Liver (tissue), 9 donors: Measurements from ENCODE around the gene HSD3B7. TPM values are rescaled to one million over a fixed set of nuclear protein-coding genes. Genes with fewer than 3 reads are reported as not detected.

ENCODE experiments used
- DNase-seq: peaks from one replicate; pipeline ENCODE4 v3.0.0-alpha.2; 2017; ENCODE audit warnings: low spot score
- H3K27ac ChIP-seq, 2 donors: one replicate each; pipeline ENCODE4 v1.7.0; 2013; ENCODE audit warnings: inconsistent platforms in 2 of 2, low read length in 2 of 2, control low read depth in 1 of 2, low read depth in 1 of 2, mild to moderate bottlenecking in 1 of 2
- H3K27me3 ChIP-seq, 4 donors: one replicate each; pipeline versions ENCODE4 v1.6.1 to v1.7.0; 2013; ENCODE audit warnings: low read length in 3 of 4, inconsistent platforms in 1 of 4, mild to moderate bottlenecking in 1 of 4, moderate library complexity in 1 of 4; ENCODE audit not compliant: control insufficient read depth in 4 of 4, insufficient read depth in 4 of 4
- H3K36me3 ChIP-seq, 4 donors: one replicate each; pipeline versions ENCODE4 v1.6.1 to v1.7.0; 2013; ENCODE audit warnings: low read length in 3 of 4, mild to moderate bottlenecking in 3 of 4, low read depth in 1 of 4, moderate library complexity in 1 of 4; ENCODE audit not compliant: control insufficient read depth in 4 of 4, insufficient read depth in 3 of 4
- H3K4me1 ChIP-seq, 4 donors: one replicate each; pipeline versions ENCODE4 v1.6.1 to v1.7.0; 2013; ENCODE audit warnings: low read length in 3 of 4, mild to moderate bottlenecking in 3 of 4, moderate library complexity in 1 of 4; ENCODE audit not compliant: control insufficient read depth in 4 of 4, insufficient read depth in 4 of 4
- H3K4me3 ChIP-seq, 3 donors: one replicate each; pipeline versions ENCODE4 v1.6.1 to v1.7.0; 2013; ENCODE audit warnings: low read length in 3 of 3, control low read depth in 1 of 3, low read depth in 1 of 3, mild to moderate bottlenecking in 1 of 3
- H3K9ac ChIP-seq, 2 donors: one replicate each; pipeline ENCODE4 v1.7.0; 2013; ENCODE audit warnings: low read length in 2 of 2, mild to moderate bottlenecking in 2 of 2, moderate library complexity in 2 of 2, control low read depth in 1 of 2, low read depth in 1 of 2
- H3K9me3 ChIP-seq, 4 donors: one replicate each; pipeline versions ENCODE4 v1.6.1 to v1.7.0; 2013; ENCODE audit warnings: low read length in 3 of 4; ENCODE audit not compliant: control insufficient read depth in 4 of 4
- ATF3 ChIP-seq: IDR thresholded peaks from 2 replicates; pipeline ENCODE4 v1.6.1; 2016; ENCODE audit warnings: antibody characterized with exemption
- CTCF ChIP-seq: fragments of 150-350 bp; IDR thresholded peaks from 2 replicates; pipeline ENCODE4 v1.5.1; 2017; ENCODE audit warnings: improper control_type of control experiment, low read depth, low read length; ENCODE audit not compliant: missing input control
- FOXA1 ChIP-seq: IDR thresholded peaks from 2 replicates; pipeline ENCODE4 v1.6.1; 2016; ENCODE audit warnings: antibody characterized with exemption
- FOXA2 ChIP-seq: IDR thresholded peaks from 2 replicates; pipeline ENCODE4 v1.6.1; 2016; ENCODE audit warnings: antibody characterized with exemption
- GABPA ChIP-seq, 2 donors: IDR thresholded peaks in 1 of 2; conservative IDR thresholded peaks in 1 of 2; 2 replicates each; pipeline ENCODE4 v1.6.1; 2016; ENCODE audit warnings: antibody characterized with exemption in 2 of 2, mild to moderate bottlenecking in 1 of 2, moderate library complexity in 1 of 2
- HNF4A ChIP-seq, 2 donors: conservative IDR thresholded peaks; 2 replicates each; pipeline ENCODE4 v1.6.1; 2016; ENCODE audit warnings: antibody characterized with exemption in 2 of 2, mild to moderate bottlenecking in 2 of 2
- HNF4G ChIP-seq: IDR thresholded peaks from 2 replicates; pipeline ENCODE4 v1.6.1; 2016; ENCODE audit warnings: antibody characterized with exemption
- JUND ChIP-seq, 2 donors: IDR thresholded peaks; 2 replicates each; pipeline ENCODE4 v1.6.1; 2016; ENCODE audit warnings: antibody characterized with exemption in 2 of 2
- MAX ChIP-seq: IDR thresholded peaks from 2 replicates; pipeline ENCODE4 v1.6.1; 2016; ENCODE audit warnings: antibody characterized with exemption
- NR2F2 ChIP-seq: IDR thresholded peaks from 2 replicates; pipeline ENCODE4 v1.6.1; 2016; ENCODE audit warnings: antibody characterized with exemption
- RAD21 ChIP-seq, 2 donors: IDR thresholded peaks; 2 replicates each; pipeline ENCODE4 v1.6.1; 2016; ENCODE audit warnings: antibody characterized with exemption in 2 of 2, mild to moderate bottlenecking in 2 of 2
- REST ChIP-seq: IDR thresholded peaks from 2 replicates; pipeline ENCODE4 v1.6.1; 2016; ENCODE audit warnings: antibody characterized with exemption, mild to moderate bottlenecking
- RXRA ChIP-seq, 2 donors: IDR thresholded peaks; 2 replicates each; pipeline ENCODE4 v1.6.1; 2017 to 2018; ENCODE audit warnings: antibody characterized with exemption in 2 of 2, mild to moderate bottlenecking in 1 of 2
- SP1 ChIP-seq: IDR thresholded peaks from 2 replicates; pipeline ENCODE4 v1.6.1; 2018; ENCODE audit warnings: antibody characterized with exemption, mild to moderate bottlenecking
- TAF1 ChIP-seq: conservative IDR thresholded peaks from 2 replicates; pipeline ENCODE4 v1.6.1; 2016; ENCODE audit warnings: antibody characterized with exemption, mild to moderate bottlenecking
- YY1 ChIP-seq: IDR thresholded peaks from 2 replicates; pipeline ENCODE4 v1.6.1; 2016; ENCODE audit warnings: antibody characterized with exemption, mild to moderate bottlenecking
- ZBTB33 ChIP-seq: IDR thresholded peaks from 2 replicates; pipeline ENCODE4 v1.6.1; 2016; ENCODE audit warnings: antibody characterized with exemption
- WGBS: extraction: QIAGEN DNeasy Blood & Tissue Kit; methylation state at CpG from one replicate; pipeline ENCODE4 v1.1.7; 2013; 5-methylcytosine and 5-hydroxymethylcytosine counted together
- polyA plus RNA-seq, 2 donors: library from polyadenylated mRNA; stranded (reverse) in 1 of 2; unstranded in 1 of 2; fragments of 200-250 nt in 1 of 2; fragments of >200 nt in 1 of 2; fragmentation: Nextera tagmentation in 1 of 2; extraction: Ambion mirVana in 1 of 2; gene quantifications; one replicate each; pipeline versions ENCODE4 v1.2.1 to v1.2.3, GENCODE V29; 2013 to 2015
- total RNA-seq, 2 donors: library from RNA; depleted of rRNA; stranded (reverse); fragments of >200 nt; gene quantifications; one replicate each; pipeline ENCODE4 v1.2.3, GENCODE V29; 2014
- donor health status: healthy.
- donor health status: healthy.
- donor health status: healthy.
- donor health status: healthy.
- donor health status: healthy.

The HSD3B7 gene
- total and polyA plus RNA-seq, 4 donors: 23.9 to 93.9 (median 79.4) TPM

GRCh38 chr16:30953111-30953510 lies 31.9 kb upstream of the HSD3B7 start:
- Histone ChIP-seq H3K27me3 (no peaks in the 10 kb centered on the region), H3K27ac (peak overlapping the region in 1 of 2 donors; percentile 31), H3K9me3 (no peaks in the 10 kb centered on the region), H3K4me1 (peaks cover 21 to 68% (median 55%) of the 10 kb centered on the region in 4 donors), H3K9ac (no peak overlapping the region), H3K36me3 (no peaks in the 10 kb centered on the region), H3K4me3 (no peak overlapping the region)
- no peak for DNase-seq
- no peak for TF ChIP-seq RAD21 (IDR thresholded peaks at IDR 0.05)
- TF ChIP-seq ATF3: no peak
- TF ChIP-seq JUND (IDR thresholded peaks at IDR 0.05): no peak
- TF ChIP-seq FOXA1: no peak
- TF ChIP-seq REST: no peak
- no peak for TF ChIP-seq GABPA (IDR thresholded peaks at IDR 0.05 in 1 of 2, conservative IDR thresholded peaks at IDR 0.05 in 1 of 2)
- no peak for TF ChIP-seq TAF1
- no peak for TF ChIP-seq HNF4G
- TF ChIP-seq HNF4A (conservative IDR thresholded peaks at IDR 0.05): no peak
- TF ChIP-seq ZBTB33: no peak
- TF ChIP-seq NR2F2: no peak
- TF ChIP-seq MAX: no peak
- no peak for TF ChIP-seq YY1
- TF ChIP-seq CTCF: no peak
- TF ChIP-seq RXRA (IDR thresholded peaks at IDR 0.05): no peak
- TF ChIP-seq FOXA2: no peak
- WGBS: 87% methylated on average over 9 of the region's 9 CpGs

GRCh38 chr16:30953511-30954124 lies 31.4 kb upstream of the HSD3B7 start:
- Histone ChIP-seq H3K27ac (peak overlapping the region in 1 of 2 donors; percentile 31), H3K9ac (no peak overlapping the region), H3K4me3 (no peak overlapping the region), H3K4me1 (peaks cover 17 to 71% (median 57%) of the 10 kb centered on the region in 4 donors), H3K9me3 (no peaks in the 10 kb centered on the region), H3K27me3 (no peaks in the 10 kb centered on the region), H3K36me3 (no peaks in the 10 kb centered on the region)
- DNase-seq: peak; percentile 74
- 51% methylated on average over 15 of the region's 15 CpGs for WGBS
- TF ChIP-seq FOXA2 (no peak), SP1 (no peak), REST (no peak), YY1 (no peak), ATF3 (no peak), RAD21 (IDR thresholded peaks at IDR 0.05) (peak; percentile 15 to 61), CTCF (peak; percentile 37), JUND (IDR thresholded peaks at IDR 0.05) (no peak)
